ENCODE measurements around the gene NKAIN2. TPM values are rescaled to one million over a fixed set of nuclear protein-coding genes. Genes with fewer than 3 reads are reported as not detected.

NKAIN2 gene
- total and polyA plus RNA-seq, 2 donors (not counting 3 experiments of a cell fraction or from before 2014, with no cell fraction given) = 0.03 TPM; not detected in 1

GRCh38 chr6:124494956-124495664 is 691.4 kb downstream of the NKAIN2 start:
- dilution Hi-C loops (cut with MboI; ENCODE audit: extremely low pct_ligation_motif_present, low sequenced_read_pairs) = no loop called here
- intact Hi-C loops (cut with micrococcal nuclease) = no loop called here
- TF ChIP-seq, protein P1, sequence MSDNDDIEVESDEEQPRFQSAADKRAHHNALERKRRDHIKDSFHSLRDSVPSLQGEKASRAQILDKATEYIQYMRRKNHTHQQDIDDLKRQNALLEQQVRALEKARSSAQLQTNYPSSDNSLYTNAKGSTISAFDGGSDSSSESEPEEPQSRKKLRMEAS (IDR thresholded peaks at IDR 0.05; ENCODE audit: insufficient read depth, insufficient read length) = no peak
- TF ChIP-seq CTCF (IDR thresholded peaks at IDR 0.05; ENCODE audit: extremely low read depth in 1 of 2, insufficient read depth in 1 of 2, low read depth in 1 of 2, low read length in 2 of 2) (no peak), EZH2 (IDR thresholded peaks at IDR 0.05; ENCODE audit: borderline replicate concordance, low read depth, low read length, severe bottlenecking) (no peak), GATA2 (IDR thresholded peaks at IDR 0.05; ENCODE audit: insufficient read depth, insufficient read length, low read depth, low read length) (no peak), POLR2A (IDR thresholded peaks at IDR 0.05; ENCODE audit: low read depth, low read length) (no peak), FOS (IDR thresholded peaks at IDR 0.05; ENCODE audit: borderline replicate concordance, insufficient read depth, low read length) (no peak), POLR2AphosphoS5 (IDR thresholded peaks at IDR 0.05; ENCODE audit: insufficient read depth, low read depth, low read length) (no peak), JUN (IDR thresholded peaks at IDR 0.05; ENCODE audit: borderline replicate concordance, insufficient read depth, insufficient read length, low read depth) (no peak), MYC (IDR thresholded peaks at IDR 0.05; ENCODE audit: low read depth, low read length) (no peak)
- Histone ChIP-seq H3K4me3 (replicated peaks in 1 of 3; ENCODE audit: insufficient read depth in 1 of 3, low read depth in 1 of 3, low read length in 3 of 3) (no peak overlapping the region), H3K27ac (ENCODE audit: insufficient read depth, low read depth, low read length) (no peak overlapping the region), H3K9me1 (replicated peaks; ENCODE audit: control insufficient read depth, extremely low read depth, insufficient read depth, low read length) (no peaks in the 10 kb centered on the region), H3K79me2 (ENCODE audit: control insufficient read depth, insufficient read depth, low read length) (no peaks in the 10 kb centered on the region), H2AFZ (ENCODE audit: low read depth, low read length) (no peak overlapping the region), H3K9ac (replicated peaks; ENCODE audit: extremely low read depth, insufficient read depth, low read length) (no peak overlapping the region), H3K9me3 (replicated peaks; ENCODE audit: control insufficient read depth, insufficient read depth, low read length) (no peaks in the 10 kb centered on the region), H3K4me2 (ENCODE audit: insufficient read depth, low read length) (no peak overlapping the region), H3K27me3 (ENCODE audit: control insufficient read depth in 2 of 2, insufficient read depth in 2 of 2, low read length in 2 of 2) (no peaks in the 10 kb centered on the region), H4K20me1 (replicated peaks; ENCODE audit: control insufficient read depth, extremely low read depth, insufficient read depth, low read length) (no peaks in the 10 kb centered on the region), H3K36me3 (ENCODE audit: control insufficient read depth in 2 of 2, extremely low read depth in 1 of 2, insufficient read depth in 2 of 2, low read length in 2 of 2) (no peaks in the 10 kb centered on the region), H3K4me1 (ENCODE audit: control insufficient read depth, extremely low read depth, insufficient read depth, low read length) (peaks cover 1% of the 10 kb centered on the region)
- FAIRE-seq = no peak
- CTCF ChIA-PET = no interaction called here
- no TSS peak for BruUV-seq (replicated peaks)
- no peak for DNase-seq (ENCODE audit: low read depth, low spot score)
- POLR2A ChIA-PET = interaction anchor here (0.7 kb wide), 1 partner anchor 32 kb away, joined by 3 read pairs; no protein-coding TSS in a partner anchor
